ENCODE measurements around the gene FBXW12. TPM values are rescaled to one million over a fixed set of nuclear protein-coding genes. Genes with fewer than 3 reads are reported as not detected.

FBXW12 gene
- polyA plus RNA-seq, 1 donor from 2014 or later = not detected

DNA sequence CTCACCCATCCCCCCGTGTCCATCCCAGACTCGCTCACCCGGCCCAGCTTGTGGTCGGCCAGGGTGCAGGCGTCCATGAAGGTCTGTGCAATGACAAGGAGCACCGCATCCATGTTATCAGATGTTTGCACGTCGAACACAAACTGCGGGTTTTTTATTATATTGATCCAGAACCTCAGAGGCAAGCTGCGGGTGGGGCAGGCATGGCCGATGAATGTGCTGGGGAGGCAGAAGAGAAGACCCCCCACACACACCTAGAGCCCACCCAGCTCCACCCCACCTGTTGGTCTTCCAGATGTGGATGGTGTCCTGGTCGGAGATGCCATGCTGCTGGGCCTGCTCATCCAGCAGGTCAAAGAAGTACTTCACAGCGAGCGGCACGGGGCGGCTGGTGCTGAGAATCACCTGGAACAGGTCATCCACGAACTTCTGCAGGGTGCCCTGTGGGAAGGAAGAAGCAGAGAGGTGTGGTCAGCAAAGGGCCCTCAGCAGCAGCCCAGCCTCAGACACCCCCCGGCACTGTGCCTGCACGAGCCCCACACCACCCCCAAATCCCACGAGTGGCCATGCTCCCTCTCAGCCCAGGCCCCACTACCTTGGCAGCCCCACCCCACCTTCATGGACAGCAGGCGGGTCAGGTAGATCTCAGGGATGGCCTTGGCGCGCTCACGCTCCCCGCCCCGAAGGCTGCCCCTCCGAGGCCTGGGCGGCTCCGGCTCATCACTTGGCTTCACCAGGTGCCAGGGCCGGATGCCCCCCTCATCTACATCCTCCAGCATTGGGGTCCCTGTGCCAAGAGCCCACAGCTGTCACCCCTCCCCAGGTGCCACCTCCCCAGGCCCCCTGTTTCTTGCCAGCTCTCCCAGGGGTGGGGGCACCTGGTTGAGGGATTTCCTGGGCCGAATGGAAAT, 37.5 kb downstream of the FBXW12 start:
- Histone ChIP-seq H2AFZ (ENCODE audit: low read depth, low read length) (no peak overlapping the region), H3F3A (ENCODE audit: insufficient read depth, low read length, poor library complexity, severe bottlenecking) (no peaks in the 10 kb centered on the region), H3K4me3 (ENCODE audit: low read length) (no peak overlapping the region), H3K27me3 (ENCODE audit: insufficient read depth, low read depth, low read length) (no peaks in the 10 kb centered on the region), H3K79me2 (replicated peaks; ENCODE audit: insufficient read depth, low read length) (no peaks in the 10 kb centered on the region), H3K36me3 (ENCODE audit: insufficient read depth, low read length) (no peaks in the 10 kb centered on the region), H3K9me2 (ENCODE audit: insufficient read depth, low read length) (no peaks in the 10 kb centered on the region), H3K4me2 (ENCODE audit: low read length) (no peak overlapping the region), H3K9ac (ENCODE audit: low read length) (no peak overlapping the region), H4K20me1 (ENCODE audit: insufficient read depth) (no peaks in the 10 kb centered on the region), H3K9me3 (ENCODE audit: low read length) (no peaks in the 10 kb centered on the region), H3K27ac (ENCODE audit: low read length) (no peak overlapping the region)
- no peak for TF ChIP-seq POLR2AphosphoS5 (IDR thresholded peaks at IDR 0.05)
- no peak for TF ChIP-seq RAD21 (conservative IDR thresholded peaks at IDR 0.05)
- TF ChIP-seq SMC3 (conservative IDR thresholded peaks at IDR 0.05; ENCODE audit: poor library complexity) = no peak
- TF ChIP-seq, protein P1, sequence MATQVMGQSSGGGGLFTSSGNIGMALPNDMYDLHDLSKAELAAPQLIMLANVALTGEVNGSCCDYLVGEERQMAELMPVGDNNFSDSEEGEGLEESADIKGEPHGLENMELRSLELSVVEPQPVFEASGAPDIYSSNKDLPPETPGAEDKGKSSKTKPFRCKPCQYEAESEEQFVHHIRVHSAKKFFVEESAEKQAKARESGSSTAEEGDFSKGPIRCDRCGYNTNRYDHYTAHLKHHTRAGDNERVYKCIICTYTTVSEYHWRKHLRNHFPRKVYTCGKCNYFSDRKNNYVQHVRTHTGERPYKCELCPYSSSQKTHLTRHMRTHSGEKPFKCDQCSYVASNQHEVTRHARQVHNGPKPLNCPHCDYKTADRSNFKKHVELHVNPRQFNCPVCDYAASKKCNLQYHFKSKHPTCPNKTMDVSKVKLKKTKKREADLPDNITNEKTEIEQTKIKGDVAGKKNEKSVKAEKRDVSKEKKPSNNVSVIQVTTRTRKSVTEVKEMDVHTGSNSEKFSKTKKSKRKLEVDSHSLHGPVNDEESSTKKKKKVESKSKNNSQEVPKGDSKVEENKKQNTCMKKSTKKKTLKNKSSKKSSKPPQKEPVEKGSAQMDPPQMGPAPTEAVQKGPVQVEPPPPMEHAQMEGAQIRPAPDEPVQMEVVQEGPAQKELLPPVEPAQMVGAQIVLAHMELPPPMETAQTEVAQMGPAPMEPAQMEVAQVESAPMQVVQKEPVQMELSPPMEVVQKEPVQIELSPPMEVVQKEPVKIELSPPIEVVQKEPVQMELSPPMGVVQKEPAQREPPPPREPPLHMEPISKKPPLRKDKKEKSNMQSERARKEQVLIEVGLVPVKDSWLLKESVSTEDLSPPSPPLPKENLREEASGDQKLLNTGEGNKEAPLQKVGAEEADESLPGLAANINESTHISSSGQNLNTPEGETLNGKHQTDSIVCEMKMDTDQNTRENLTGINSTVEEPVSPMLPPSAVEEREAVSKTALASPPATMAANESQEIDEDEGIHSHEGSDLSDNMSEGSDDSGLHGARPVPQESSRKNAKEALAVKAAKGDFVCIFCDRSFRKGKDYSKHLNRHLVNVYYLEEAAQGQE (IDR thresholded peaks at IDR 0.05; ENCODE audit: borderline replicate concordance) = no peak
- TF ChIP-seq EP300 (conservative IDR thresholded peaks at IDR 0.05; ENCODE audit: poor library complexity, severe bottlenecking) = no peak
- no peak for TF ChIP-seq EZH2 (IDR thresholded peaks at IDR 0.05; ENCODE audit: borderline replicate concordance, insufficient read depth, low read length, poor library complexity, severe bottlenecking)
- TF ChIP-seq MXI1 (conservative IDR thresholded peaks at IDR 0.05; ENCODE audit: poor library complexity, severe bottlenecking) = no peak

DNA sequence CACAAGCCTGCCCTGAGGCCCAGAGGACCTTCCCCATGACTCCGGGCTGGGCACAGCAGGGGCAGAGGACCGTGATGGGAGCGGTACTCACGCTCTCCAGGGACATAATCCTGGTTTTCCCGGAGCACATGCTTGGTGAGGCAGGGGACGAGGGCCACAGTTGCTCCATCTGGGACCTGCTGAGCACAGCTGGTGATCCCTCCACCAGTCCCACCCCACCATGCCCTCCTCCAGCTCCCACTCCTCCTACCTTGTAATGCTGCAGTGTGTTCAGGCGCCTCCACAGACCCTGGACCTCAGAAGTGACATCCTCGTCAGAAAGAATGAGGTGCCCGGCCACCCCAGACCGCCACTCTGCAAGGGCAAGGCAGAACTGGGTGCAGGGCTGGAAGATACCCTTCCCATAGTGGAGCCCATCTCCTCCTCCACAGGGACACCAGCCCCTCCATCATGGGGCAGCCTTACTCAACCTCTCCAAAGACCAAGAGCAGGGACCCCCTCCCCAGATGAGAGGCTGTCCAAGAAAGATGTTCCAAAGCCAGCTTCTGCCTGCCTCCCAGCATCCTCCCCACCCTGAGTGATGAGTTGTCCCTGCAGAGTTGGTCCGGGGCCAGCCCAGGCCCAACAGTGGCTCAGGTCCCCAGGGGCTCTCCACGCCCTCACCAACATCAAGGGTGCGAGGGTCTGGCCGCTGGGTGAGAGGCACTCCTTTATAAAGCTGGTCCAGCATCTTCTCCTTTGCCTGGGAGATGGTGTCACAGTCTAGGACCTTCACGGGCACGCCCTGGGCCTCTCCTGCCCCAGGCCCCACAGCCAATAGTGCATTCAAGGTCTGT, 38.4 kb downstream of the FBXW12 start:
- no peaks in the 10 kb centered on the region for H3F3A ChIP-seq (ENCODE audit: insufficient read depth, low read length, poor library complexity, severe bottlenecking)
- H4K20me1 ChIP-seq (ENCODE audit: insufficient read depth) = no peaks in the 10 kb centered on the region
- H3K36me3 ChIP-seq (ENCODE audit: insufficient read depth, low read length) = no peaks in the 10 kb centered on the region
- H3K9me3 ChIP-seq (ENCODE audit: low read length) = no peaks in the 10 kb centered on the region
- no peaks in the 10 kb centered on the region for H3K27me3 ChIP-seq (ENCODE audit: insufficient read depth, low read depth, low read length)
- no peaks in the 10 kb centered on the region for H3K9me2 ChIP-seq (ENCODE audit: insufficient read depth, low read length)
- H3K4me3 ChIP-seq (ENCODE audit: low read length) = no peak overlapping the region
- no peak overlapping the region for H2AFZ ChIP-seq (ENCODE audit: low read depth, low read length)
- TF ChIP-seq SMC3 (conservative IDR thresholded peaks at IDR 0.05; ENCODE audit: poor library complexity) = no peak
- H3K27ac ChIP-seq (ENCODE audit: low read length) = no peak overlapping the region
- no peaks in the 10 kb centered on the region for H3K79me2 ChIP-seq (replicated peaks; ENCODE audit: insufficient read depth, low read length)
- no peak overlapping the region for H3K4me2 ChIP-seq (ENCODE audit: low read length)
- no peak overlapping the region for H3K9ac ChIP-seq (ENCODE audit: low read length)
